ENCODE measurements around the gene ARL17A.
"Not testable (repeated sequence)": the region's sequence is repeated elsewhere in the genome, so short reads cannot be mapped to it uniquely, and the experiment has no call there.

GRCh38 chr17:46585444-46585843, 6.0 kb upstream of the ARL17A start:
- not testable (repeated sequence) for TF ChIP-seq CTCF (IDR thresholded peaks at IDR 0.05; ENCODE audit: insufficient read depth, low read length); POLR2AphosphoS5 (IDR thresholded peaks at IDR 0.05; ENCODE audit: low read depth)
